ENCODE measurements around the gene NTN1.

NTN1 gene

GRCh38 chr17:9221922-9222180 is 200.5 kb downstream of the NTN1 start:
- WGBS = 92% methylated on average over 5 of the region's 5 CpGs
- Histone ChIP-seq H3K27me3 (ENCODE audit: insufficient read depth, low read length) (peaks cover 2% of the 10 kb centered on the region; the same call in 1 of the 2 replicates), H3K4me1 (ENCODE audit: insufficient read depth, low read length) (peaks cover 19% of the 10 kb centered on the region), H3K27ac (ENCODE audit: low read depth, low read length) (no peak overlapping the region), H3K36me3 (ENCODE audit: insufficient read depth, low read length) (no peaks in the 10 kb centered on the region), H3K4me3 (ENCODE audit: low read length) (no peak overlapping the region), H3K9ac (ENCODE audit: low read depth, low read length) (no peak overlapping the region), H3K9me3 (ENCODE audit: insufficient read depth, low read depth, low read length) (no peaks in the 10 kb centered on the region)

- Histone ChIP-seq H3K9me3 (ENCODE audit: insufficient read depth, low read depth, low read length) (no peaks in the 10 kb centered on the region), H3K4me3 (ENCODE audit: low read length) (no peak overlapping the region), H3K36me3 (ENCODE audit: insufficient read depth, low read length) (no peaks in the 10 kb centered on the region), H3K27me3 (ENCODE audit: insufficient read depth, low read length) (peaks cover 2% of the 10 kb centered on the region; the same call in 1 of the 2 replicates), H3K27ac (ENCODE audit: low read depth, low read length) (no peak overlapping the region), H3K4me1 (ENCODE audit: insufficient read depth, low read length) (peaks cover 19% of the 10 kb centered on the region), H3K9ac (ENCODE audit: low read depth, low read length) (no peak overlapping the region)
- 82% methylated on average over 8 of the region's 8 CpGs for WGBS
Observed at GRCh38 chr17:9223531-9223930, 202.2 kb downstream of the NTN1 start.

- H3K36me3 ChIP-seq (ENCODE audit: insufficient read depth, low read length) = no peaks in the 10 kb centered on the region
- H3K27ac ChIP-seq (ENCODE audit: low read depth, low read length) = no peak overlapping the region
- H3K9ac ChIP-seq (ENCODE audit: low read depth, low read length) = no peak overlapping the region
- H3K4me3 ChIP-seq (ENCODE audit: low read length) = no peak overlapping the region
- H3K9me3 ChIP-seq (ENCODE audit: insufficient read depth, low read depth, low read length) = no peaks in the 10 kb centered on the region
- peaks cover 2% of the 10 kb centered on the region; the same call in 1 of the 2 replicates for H3K27me3 ChIP-seq (ENCODE audit: insufficient read depth, low read length)
- 87% methylated on average over 7 of the region's 7 CpGs for WGBS
- peaks cover 19% of the 10 kb centered on the region for H3K4me1 ChIP-seq (ENCODE audit: insufficient read depth, low read length)
Observed at GRCh38 chr17:9224485-9224884, 203.2 kb downstream of the NTN1 start.

- Histone ChIP-seq H3K27me3 (ENCODE audit: insufficient read depth, low read length) (peaks cover 2% of the 10 kb centered on the region; the same call in 1 of the 2 replicates), H3K9ac (ENCODE audit: low read depth, low read length) (no peak overlapping the region), H3K27ac (ENCODE audit: low read depth, low read length) (no peak overlapping the region), H3K4me3 (ENCODE audit: low read length) (no peak overlapping the region), H3K36me3 (ENCODE audit: insufficient read depth, low read length) (no peaks in the 10 kb centered on the region), H3K4me1 (ENCODE audit: insufficient read depth, low read length) (peaks cover 13% of the 10 kb centered on the region), H3K9me3 (ENCODE audit: insufficient read depth, low read depth, low read length) (no peaks in the 10 kb centered on the region)
- WGBS = 21% methylated on average over 32 of the region's 32 CpGs
Observed at GRCh38 chr17:9225305-9226101, 204.2 kb downstream of the NTN1 start.

GRCh38 chr17:9226130-9226793 is 205.0 kb downstream of the NTN1 start:
- H3K4me1 ChIP-seq (ENCODE audit: insufficient read depth, low read length) = peaks cover 8% of the 10 kb centered on the region
- peaks cover 2% of the 10 kb centered on the region; the same call in 1 of the 2 replicates for H3K27me3 ChIP-seq (ENCODE audit: insufficient read depth, low read length)
- H3K9me3 ChIP-seq (ENCODE audit: insufficient read depth, low read depth, low read length) = no peaks in the 10 kb centered on the region
- WGBS = 76% methylated on average over 34 of the region's 34 CpGs
- no peak overlapping the region for H3K27ac ChIP-seq (ENCODE audit: low read depth, low read length)
- no peak overlapping the region for H3K4me3 ChIP-seq (ENCODE audit: low read length)
- H3K9ac ChIP-seq (ENCODE audit: low read depth, low read length) = no peak overlapping the region
- H3K36me3 ChIP-seq (ENCODE audit: insufficient read depth, low read length) = no peaks in the 10 kb centered on the region

- Histone ChIP-seq H3K9ac (ENCODE audit: low read depth, low read length) (no peak overlapping the region), H3K27me3 (ENCODE audit: insufficient read depth, low read length) (peaks cover 2% of the 10 kb centered on the region; the same call in 1 of the 2 replicates), H3K27ac (ENCODE audit: low read depth, low read length) (no peak overlapping the region), H3K9me3 (ENCODE audit: insufficient read depth, low read depth, low read length) (no peaks in the 10 kb centered on the region), H3K4me1 (ENCODE audit: insufficient read depth, low read length) (peaks cover 3% of the 10 kb centered on the region; the same call in 1 of the 2 replicates), H3K36me3 (ENCODE audit: insufficient read depth, low read length) (no peaks in the 10 kb centered on the region), H3K4me3 (ENCODE audit: low read length) (no peak overlapping the region)
- WGBS = 67% methylated on average over 14 of the region's 14 CpGs
Observed at GRCh38 chr17:9226794-9227135, 205.5 kb downstream of the NTN1 start.

- Histone ChIP-seq H3K36me3 (ENCODE audit: insufficient read depth, low read length) (no peaks in the 10 kb centered on the region), H3K9ac (ENCODE audit: low read depth, low read length) (no peak overlapping the region), H3K4me3 (ENCODE audit: low read length) (no peak overlapping the region), H3K27ac (ENCODE audit: low read depth, low read length) (no peak overlapping the region), H3K4me1 (ENCODE audit: insufficient read depth, low read length) (0 out of 2 replicates have a peak, but pooled peaks cover 3% of the 10 kb centered on the region), H3K27me3 (ENCODE audit: insufficient read depth, low read length) (no peaks in the 10 kb centered on the region; the same call in 1 of the 2 replicates), H3K9me3 (ENCODE audit: insufficient read depth, low read depth, low read length) (no peaks in the 10 kb centered on the region)
- whole genome bisulfite sequencing = 83% methylated on average over 13 of the region's 13 CpGs
Observed at GRCh38 chr17:9227819-9228407, 206.6 kb downstream of the NTN1 start.

- Histone ChIP-seq H3K36me3 (ENCODE audit: insufficient read depth, low read length) (no peaks in the 10 kb centered on the region), H3K9me3 (ENCODE audit: insufficient read depth, low read depth, low read length) (no peaks in the 10 kb centered on the region), H3K27me3 (ENCODE audit: insufficient read depth, low read length) (no peaks in the 10 kb centered on the region), H3K9ac (ENCODE audit: low read depth, low read length) (no peak overlapping the region), H3K27ac (ENCODE audit: low read depth, low read length) (no peak overlapping the region), H3K4me1 (ENCODE audit: insufficient read depth, low read length) (0 out of 2 replicates have a peak, but pooled peaks cover 3% of the 10 kb centered on the region), H3K4me3 (ENCODE audit: low read length) (no peak overlapping the region)
- WGBS = 81% methylated on average over 16 of the region's 16 CpGs
Observed at GRCh38 chr17:9228408-9229159, 207.3 kb downstream of the NTN1 start.

- H3K4me1 ChIP-seq (ENCODE audit: insufficient read depth, low read length) = 0 out of 2 replicates have a peak, but pooled peaks cover 3% of the 10 kb centered on the region
- 87% methylated on average over 20 of the region's 20 CpGs for WGBS
- no peaks in the 10 kb centered on the region for H3K9me3 ChIP-seq (ENCODE audit: insufficient read depth, low read depth, low read length)
- no peak overlapping the region for H3K4me3 ChIP-seq (ENCODE audit: low read length)
- no peak overlapping the region for H3K9ac ChIP-seq (ENCODE audit: low read depth, low read length)
- H3K36me3 ChIP-seq (ENCODE audit: insufficient read depth, low read length) = no peaks in the 10 kb centered on the region
- no peaks in the 10 kb centered on the region for H3K27me3 ChIP-seq (ENCODE audit: insufficient read depth, low read length)
- no peak overlapping the region for H3K27ac ChIP-seq (ENCODE audit: low read depth, low read length)
Observed at GRCh38 chr17:9229160-9229825, 208.0 kb downstream of the NTN1 start.

GRCh38 chr17:9229826-9230201 is 208.5 kb downstream of the NTN1 start:
- H3K27me3 ChIP-seq (ENCODE audit: insufficient read depth, low read length) = no peaks in the 10 kb centered on the region
- no peak overlapping the region for H3K4me3 ChIP-seq (ENCODE audit: low read length)
- H3K4me1 ChIP-seq (ENCODE audit: insufficient read depth, low read length) = 0 out of 2 replicates have a peak, but pooled peaks cover 3% of the 10 kb centered on the region
- no peaks in the 10 kb centered on the region for H3K36me3 ChIP-seq (ENCODE audit: insufficient read depth, low read length)
- H3K9ac ChIP-seq (ENCODE audit: low read depth, low read length) = no peak overlapping the region
- 91% methylated on average over 9 of the region's 9 CpGs for WGBS
- H3K27ac ChIP-seq (ENCODE audit: low read depth, low read length) = no peak overlapping the region
- no peaks in the 10 kb centered on the region for H3K9me3 ChIP-seq (ENCODE audit: insufficient read depth, low read depth, low read length)

Measured in HUES64 (cell line).